Fibroblast of mammary gland (primary cell): ENCODE results near the gene NEGR1.

Experiments
- DNase-seq: peaks from one replicate; pipeline ENCODE4 v3.0.0-alpha.2; 2010; ENCODE audit warnings: low read depth
- H3K4me3 ChIP-seq: 2 replicates; pipeline ENCODE4 v1.5.1; 2011; ENCODE audit warnings: low read depth, mild to moderate bottlenecking, low read length, moderate library complexity; ENCODE audit not compliant: control insufficient read depth
- TF ChIP-seq, protein P1 (sequence below): conservative IDR thresholded peaks from 2 replicates; pipeline ENCODE4 v1.5.1; 2011; ENCODE audit warnings: low read depth, low read length, inconsistent platforms; ENCODE audit not compliant: control insufficient read depth, insufficient read depth

The NEGR1 gene

DNA sequence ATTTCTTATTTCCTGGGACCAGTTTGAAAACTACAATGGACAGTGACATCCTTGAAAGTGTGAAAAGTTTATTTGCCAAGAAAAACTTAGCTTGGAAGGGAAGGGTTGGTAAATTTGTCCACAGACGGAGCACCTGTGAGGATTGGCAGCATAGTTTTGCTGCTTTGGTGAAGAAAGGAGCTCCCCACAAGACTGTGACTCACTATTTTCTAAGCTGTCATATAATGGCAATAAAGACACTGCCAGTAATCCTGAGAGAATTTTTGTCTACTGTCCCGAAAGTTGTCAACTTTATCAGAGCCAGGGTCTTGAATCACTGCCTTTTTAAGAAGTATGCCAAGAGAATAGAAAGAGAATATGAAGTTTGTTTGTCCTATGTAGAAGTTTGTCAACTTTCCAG, 230.8 kb downstream of the NEGR1 start:
- TF ChIP-seq, protein P1, sequence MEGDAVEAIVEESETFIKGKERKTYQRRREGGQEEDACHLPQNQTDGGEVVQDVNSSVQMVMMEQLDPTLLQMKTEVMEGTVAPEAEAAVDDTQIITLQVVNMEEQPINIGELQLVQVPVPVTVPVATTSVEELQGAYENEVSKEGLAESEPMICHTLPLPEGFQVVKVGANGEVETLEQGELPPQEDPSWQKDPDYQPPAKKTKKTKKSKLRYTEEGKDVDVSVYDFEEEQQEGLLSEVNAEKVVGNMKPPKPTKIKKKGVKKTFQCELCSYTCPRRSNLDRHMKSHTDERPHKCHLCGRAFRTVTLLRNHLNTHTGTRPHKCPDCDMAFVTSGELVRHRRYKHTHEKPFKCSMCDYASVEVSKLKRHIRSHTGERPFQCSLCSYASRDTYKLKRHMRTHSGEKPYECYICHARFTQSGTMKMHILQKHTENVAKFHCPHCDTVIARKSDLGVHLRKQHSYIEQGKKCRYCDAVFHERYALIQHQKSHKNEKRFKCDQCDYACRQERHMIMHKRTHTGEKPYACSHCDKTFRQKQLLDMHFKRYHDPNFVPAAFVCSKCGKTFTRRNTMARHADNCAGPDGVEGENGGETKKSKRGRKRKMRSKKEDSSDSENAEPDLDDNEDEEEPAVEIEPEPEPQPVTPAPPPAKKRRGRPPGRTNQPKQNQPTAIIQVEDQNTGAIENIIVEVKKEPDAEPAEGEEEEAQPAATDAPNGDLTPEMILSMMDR = no peak
- DNase-seq = peak; percentile 1
- no peak overlapping the region for H3K4me3 ChIP-seq

DNA sequence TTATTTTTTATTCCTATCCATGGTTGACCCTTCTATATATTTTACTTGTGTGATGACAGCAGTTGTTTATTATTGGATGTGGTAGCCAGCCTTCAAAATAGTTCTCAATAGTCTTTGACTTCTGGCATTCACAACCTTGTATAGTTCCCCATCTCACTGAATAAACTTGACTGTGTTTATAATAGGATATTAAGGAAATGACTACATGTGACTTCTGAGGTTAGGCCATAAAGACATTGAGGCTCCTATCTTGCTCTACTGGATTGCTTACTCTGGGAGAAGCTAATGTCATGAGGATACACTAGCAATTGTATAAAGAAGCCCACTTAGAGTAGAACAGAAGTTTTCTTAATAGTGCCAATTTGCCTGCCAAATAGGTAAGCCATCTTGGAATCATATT, 231.8 kb downstream of the NEGR1 start:
- TF ChIP-seq, protein P1 = no peak
- no peak overlapping the region for H3K4me3 ChIP-seq
- no peak for DNase-seq

DNA sequence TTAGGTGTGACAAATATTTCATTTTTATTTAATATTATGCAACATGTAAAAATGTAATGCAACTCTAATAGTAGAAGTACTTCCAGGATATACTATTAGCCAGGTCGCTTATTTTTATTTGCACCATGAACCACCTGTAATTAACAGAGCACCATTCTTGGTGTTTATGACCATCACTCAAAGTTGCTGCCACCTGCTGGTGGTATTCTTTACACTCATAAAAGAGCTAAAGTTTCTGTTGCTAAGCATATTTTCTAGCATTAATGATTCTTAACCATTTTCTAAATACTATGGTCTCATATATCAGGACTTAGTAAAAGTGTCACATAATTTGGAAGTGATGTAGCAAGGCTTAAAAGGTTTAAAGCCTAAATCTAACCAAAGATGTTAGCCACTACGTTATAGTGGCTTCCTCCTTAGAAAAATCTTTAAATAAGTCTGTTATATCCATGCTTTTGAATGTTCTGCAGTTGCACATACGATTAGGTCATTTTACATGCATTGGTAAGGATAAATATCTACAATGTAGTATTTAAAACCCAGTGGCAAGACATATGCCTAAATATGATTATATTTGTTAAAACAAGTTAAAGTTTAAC, 244.5 kb downstream of the NEGR1 start:
- TF ChIP-seq, protein P1 = peak; percentile 58
- peak; percentile 56 for DNase-seq

DNA sequence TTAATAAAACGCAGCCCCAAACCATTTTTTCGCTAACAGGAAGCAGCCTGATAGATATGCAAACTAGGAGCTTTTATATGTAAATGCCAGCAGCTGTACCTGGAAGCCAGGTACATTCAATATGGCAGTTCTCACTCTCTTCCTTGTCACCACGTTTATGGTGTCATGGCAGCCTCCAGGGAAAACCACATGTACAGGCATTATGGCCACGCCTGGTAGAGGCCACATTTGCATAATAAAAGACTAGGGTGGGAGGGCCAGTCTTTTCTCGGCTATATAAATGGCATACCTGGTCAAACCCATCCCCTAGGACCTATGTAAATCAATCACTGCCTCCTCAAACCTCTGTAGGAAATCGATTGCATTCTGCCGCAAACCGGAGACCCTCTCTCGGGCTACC, 247.5 kb downstream of the NEGR1 start:
- no peak for DNase-seq
- TF ChIP-seq, protein P1 = no peak
- H3K4me3 ChIP-seq = no peak overlapping the region

More for the DNA sequence above, 244.5 kb downstream of the NEGR1 start:
- H3K4me3 ChIP-seq = no peak overlapping the region

GRCh38 chr1:72023063-72023930, 259.0 kb downstream of the NEGR1 start:
- TF ChIP-seq, protein P1 = no peak
- no peak overlapping the region for H3K4me3 ChIP-seq
- DNase-seq = no peak

- no peak for DNase-seq
- TF ChIP-seq, protein P1 = no peak
Measured at GRCh38 chr1:72018562-72018961, 263.8 kb downstream of the NEGR1 start.

More at GRCh38 chr1:72018562-72018961, 263.8 kb downstream of the NEGR1 start:
- no peak overlapping the region for H3K4me3 ChIP-seq
